GM19099 (cell line): Measurements from ENCODE around the gene KANSL1.

ENCODE experiments used
- POLR2A ChIP-seq: IDR thresholded peaks from 3 replicates; pipeline ENCODE4 v1.6.1; 2011; ENCODE audit warnings: low read depth; ENCODE audit not compliant: insufficient read length; ENCODE audit errors: extremely low read depth

Gene KANSL1

GRCh38 chr17:46170639-46171429 lies 22.4 kb downstream of the KANSL1 start:
- no peak for TF ChIP-seq POLR2A

GRCh38 chr17:46169913-46170638 lies 23.2 kb downstream of the KANSL1 start:
- no peak for TF ChIP-seq POLR2A

GRCh38 chr17:46167826-46168569 lies 25.2 kb downstream of the KANSL1 start:
- TF ChIP-seq POLR2A, result no peak

- TF ChIP-seq POLR2A, result no peak
These were observed 26.0 kb downstream of the KANSL1 start for GRCh38 chr17:46167267-46167666.

- TF ChIP-seq POLR2A, result no peak
These were observed 26.5 kb downstream of the KANSL1 start for GRCh38 chr17:46166692-46167249.

GRCh38 chr17:46163929-46164594 lies 29.2 kb downstream of the KANSL1 start:
- TF ChIP-seq POLR2A, result no peak

GRCh38 chr17:46163316-46163715 lies 29.9 kb downstream of the KANSL1 start:
- no peak for TF ChIP-seq POLR2A

- TF ChIP-seq POLR2A, result no peak
These were observed 30.4 kb downstream of the KANSL1 start for GRCh38 chr17:46162866-46163265.

GRCh38 chr17:46160169-46160568 lies 33.1 kb downstream of the KANSL1 start:
- TF ChIP-seq POLR2A, result no peak

GRCh38 chr17:46159686-46160085 lies 33.5 kb downstream of the KANSL1 start:
- no peak for TF ChIP-seq POLR2A

- no peak for TF ChIP-seq POLR2A
These were observed 34.6 kb downstream of the KANSL1 start for GRCh38 chr17:46158323-46159296.

- TF ChIP-seq POLR2A, result no peak
These were observed 35.7 kb downstream of the KANSL1 start for GRCh38 chr17:46157443-46158062.

- TF ChIP-seq POLR2A, result no peak
These were observed 38.9 kb downstream of the KANSL1 start for GRCh38 chr17:46154151-46154816.
